K562 (cell line): ENCODE data around the gene RNU6-8. TPM values are rescaled to one million over a fixed set of nuclear protein-coding genes. Genes with fewer than 3 reads are reported as not detected.

Experiments
- ATAC-seq: fragments of 200-7000 bp; cut with Tn5 transposase; 3 replicates; pipeline ENCODE4 v1.9.1; 2020; ENCODE audit warnings: moderate library complexity
- BruUV-seq: library from RNA; stranded (reverse); fragments of 400-500 nt; replicated peaks from 2 replicates; lab custom pipeline; 2021; lab: Mats Ljungman, UMichigan
- CTCF ChIA-PET: fragments of 300-600 bp; formaldehyde crosslinking; extraction: SDS; loops from one replicate; lab custom pipeline; 2021; ENCODE audit warnings: low intra/inter-chr PET ratio; lab: Yijun Ruan, JAX
- POLR2A ChIA-PET: fragments of 300-600, 350-650 bp; sonication (Branson Sonifier 250); formaldehyde crosslinking; extraction: SDS; loops from one replicate; lab custom pipeline; 2021; ENCODE audit warnings: antibody characterized with exemption, inconsistent platforms; lab: Yijun Ruan, JAX
- DNase-seq, 4 experiments: peaks; one replicate each; pipeline versions ENCODE4 v3.0.0 to v3.0.0-alpha.2; 2011 to 2018; ENCODE audit warnings: low spot score in 3 of 4, mixed read lengths in 3 of 4; ENCODE audit errors: extremely low read depth in 1 of 4
- FAIRE-seq: peaks from 2 replicates; lab custom pipeline; 2011; peaks lifted over from hg19 to GRCh38; lab: Jason Lieb, UNC
- H2AFZ ChIP-seq: 2 replicates; pipeline ENCODE4 v1.6.0; 2011; ENCODE audit warnings: low read depth, low read length, control low read depth, inconsistent platforms
- H3K27ac ChIP-seq: fragments of 200-600 bp; 3 replicates; pipeline ENCODE4 v1.8.0; 2011; ENCODE audit warnings: low read depth, mild to moderate bottlenecking, control low read depth, inconsistent platforms, low read length, moderate library complexity, mixed read lengths; ENCODE audit errors: extremely low read depth
- H3K27me3 ChIP-seq, 2 experiments: fragments of 300-600 bp in 1 of 2; 2 replicates in 1 of 2; 3 replicates in 1 of 2; pipeline versions ENCODE4 v1.6.0 to v1.8.0; 2011; ENCODE audit warnings: inconsistent platforms in 2 of 2, low read length in 2 of 2, mild to moderate bottlenecking in 1 of 2, mixed read lengths in 1 of 2, moderate library complexity in 1 of 2; ENCODE audit not compliant: control insufficient read depth in 2 of 2, insufficient read depth in 2 of 2
- H3K36me3 ChIP-seq: fragments of 300-600 bp; 3 replicates; pipeline ENCODE4 v1.8.0; 2011; ENCODE audit warnings: mild to moderate bottlenecking, low read length, inconsistent platforms; ENCODE audit not compliant: control insufficient read depth, insufficient read depth
- H3K4me1 ChIP-seq, 2 experiments: fragments of 200-600 bp in 1 of 2; replicated peaks in 1 of 2; 2 replicates in 1 of 2; 3 replicates in 1 of 2; pipeline versions ENCODE4 v1.5.1 to v1.8.0; 2011; ENCODE audit warnings: inconsistent platforms in 2 of 2, low read length in 2 of 2, mild to moderate bottlenecking in 1 of 2, mixed read lengths in 1 of 2, moderate library complexity in 1 of 2; ENCODE audit not compliant: control insufficient read depth in 2 of 2, insufficient read depth in 2 of 2
- H3K4me2 ChIP-seq: 2 replicates; pipeline ENCODE4 v1.6.1; 2011; ENCODE audit warnings: low read length, control low read depth, inconsistent platforms, mixed read lengths; ENCODE audit not compliant: insufficient read depth
- H3K4me3 ChIP-seq: fragments of 200-600 bp; sonication (generic), shearing (Covaris generic); 2 replicates; pipeline ENCODE4 v1.5.1; 2016; ENCODE audit warnings: control low read depth, inconsistent platforms
- H3K79me2 ChIP-seq: fragments of 200-600 bp; 3 replicates; pipeline ENCODE4 v1.8.0; 2011; ENCODE audit warnings: low read length, inconsistent platforms; ENCODE audit not compliant: control insufficient read depth, insufficient read depth
- H3K9ac ChIP-seq, 2 experiments: 2 replicates each; pipeline versions ENCODE4 v1.6.0 to v1.6.1; 2011; ENCODE audit warnings: low read depth in 2 of 2, low read length in 2 of 2, control low read depth in 1 of 2, inconsistent platforms in 1 of 2, mild to moderate bottlenecking in 1 of 2, mixed read lengths in 1 of 2; ENCODE audit not compliant: insufficient read depth in 1 of 2
- H3K9me1 ChIP-seq: one replicate; pipeline ENCODE4 v1.6.0; 2011; ENCODE audit warnings: inconsistent platforms, mild to moderate bottlenecking, low read length, moderate library complexity; ENCODE audit not compliant: control insufficient read depth, insufficient read depth
- H3K9me3 ChIP-seq: replicated peaks from 2 replicates; pipeline ENCODE4 v1.5.1; 2011; ENCODE audit warnings: low read depth, low read length, inconsistent platforms; ENCODE audit not compliant: control insufficient read depth, insufficient read depth
- H4K20me1 ChIP-seq: replicated peaks from 2 replicates; pipeline ENCODE4 v1.6.1; 2011; ENCODE audit warnings: low read length, inconsistent platforms, mixed read lengths; ENCODE audit not compliant: control insufficient read depth, insufficient read depth
- ELF2 ChIP-seq: fragments of 250-450 bp; sonication (Bioruptor Pico); IDR thresholded peaks from 2 replicates; pipeline ENCODE4 v1.5.0; 2021; ENCODE audit warnings: mild to moderate bottlenecking
- MAFF ChIP-seq: IDR thresholded peaks from 2 replicates; pipeline ENCODE4 v1.6.1; 2012; ENCODE audit warnings: low read length, improper control_type of control experiment
- MAFK ChIP-seq: IDR thresholded peaks from 2 replicates; pipeline ENCODE4 v1.6.1; 2011; ENCODE audit warnings: low read length, improper control_type of control experiment
- NFIC ChIP-seq: fragments of 450-650 bp; IDR thresholded peaks from 2 replicates; pipeline ENCODE4 v1.6.1; 2017; ENCODE audit warnings: mild to moderate bottlenecking, inconsistent platforms
- NUFIP1 ChIP-seq: fragments of 450-650 bp; IDR thresholded peaks from 2 replicates; pipeline ENCODE4 v1.6.1; 2018; ENCODE audit not compliant: partially characterized antibody
- RNF219 ChIP-seq: fragments of 250-450 bp; sonication (Bioruptor Pico); IDR thresholded peaks from 2 replicates; pipeline ENCODE4 v1.5.0; 2022; ENCODE audit warnings: mild to moderate bottlenecking
- SMAD4 ChIP-seq: fragments of 250-450 bp; sonication (Bioruptor Pico); conservative IDR thresholded peaks from 2 replicates; pipeline ENCODE4 v1.8.0; 2021; ENCODE audit warnings: inconsistent platforms, mild to moderate bottlenecking, moderate library complexity
- SRSF3 ChIP-seq: fragments of 200-400 bp; formaldehyde crosslinking; IDR thresholded peaks from 2 replicates; pipeline ENCODE4 v1.6.1; 2016; ENCODE audit warnings: mild to moderate bottlenecking, low read length, moderate library complexity; ENCODE audit not compliant: insufficient read depth
- TGIF2 ChIP-seq: sonication (generic); formaldehyde crosslinking; IDR thresholded peaks from 2 replicates; pipeline ENCODE4 v1.8.1; 2022; ENCODE audit warnings: mild to moderate bottlenecking, missing genetic modification reagents, moderate library complexity
- ZC3H8 ChIP-seq: fragments of 450-650 bp; IDR thresholded peaks from 2 replicates; pipeline ENCODE4 v1.6.1; 2017
- ZNF408 ChIP-seq: fragments of 250-450 bp; sonication (Bioruptor Pico); IDR thresholded peaks from 2 replicates; pipeline ENCODE4 v1.4.0; 2020; ENCODE audit warnings: low read depth, mild to moderate bottlenecking, moderate library complexity
- ZNF444 ChIP-seq: fragments of 250-450 bp; sonication (Bioruptor Pico); IDR thresholded peaks from 2 replicates; pipeline ENCODE4 v1.4.0; 2020; ENCODE audit warnings: mild to moderate bottlenecking, moderate library complexity
- WGBS: fragments of 100-300 bp; shearing (Covaris generic); methylation state at CpG from one replicate; pipeline ENCODE4 v1.1.6; 2016; ENCODE audit warnings: low coverage, mixed read lengths; ENCODE audit not compliant: insufficient coverage; ENCODE audit errors: missing lambda C conversion rate; 5-methylcytosine and 5-hydroxymethylcytosine counted together
- in situ Hi-C: fragments of 300-500 bp; cut with MboI; formaldehyde crosslinking; loops from 4 replicates; pipeline ENCODE4 v1.15.0; 2018; ENCODE audit warnings: inconsistent platforms, mixed read lengths
- intact Hi-C: fragments of 100-400 bp; cut with micrococcal nuclease; formaldehyde crosslinking; loops from 2 replicates; pipeline ENCODE4 v1.14.2; 2022
- polyA plus RNA-seq, 8 experiments: library from polyadenylated mRNA; depleted of rRNA in 4 of 8; stranded (reverse) in 5 of 8; unstranded in 3 of 8; fragments of >200 nt; fragmentation: Nextera tagmentation in 2 of 8; fragmentation: Illumina TruSeq in 1 of 8; extraction: Ambion mirVana in 2 of 8; extraction: Trizol in 1 of 8; gene quantifications; 2 replicates each; pipeline versions ENCODE4 v1.2.1 to v1.2.3, GENCODE V29; 2011 to 2014; ENCODE audit warnings: inconsistent platforms in 1 of 8, missing spikeins in 1 of 8
- total RNA-seq, 7 experiments: library from RNA; depleted of rRNA in 6 of 7; stranded (reverse); fragments of >200 nt in 6 of 7; fragmentation: Illumina TruSeq in 2 of 7; extraction: Trizol in 2 of 7; gene quantifications; 2 replicates each; pipeline versions ENCODE4 v1.2.1 to v1.2.3, GENCODE V29; 2011 to 2021; ENCODE audit warnings: low replicate concordance in 1 of 7
- TF ChIP-seq, protein P1 (sequence below): fragments of 200-800 bp; sonication (Bioruptor generic); IDR thresholded peaks from 2 replicates; pipeline ENCODE4 v1.6.1; 2016; ENCODE audit warnings: missing genetic modification characterization, missing compliant biosample characterization
- TF ChIP-seq, protein P2 (sequence below): fragments of 250-450 bp; sonication (Bioruptor Pico); IDR thresholded peaks from 2 replicates; pipeline ENCODE4 v1.6.1; 2021; ENCODE audit warnings: mild to moderate bottlenecking
- TF ChIP-seq, protein P3 (sequence below): sonication (generic); formaldehyde crosslinking; IDR thresholded peaks from 2 replicates; pipeline ENCODE4 v1.8.1; 2023; ENCODE audit warnings: mild to moderate bottlenecking, missing genetic modification reagents

RNU6-8 gene
- total and polyA plus RNA-seq, 9 of the 15 experiments (the other 6 are each of a cell fraction or from before 2014, with no cell fraction given) = not detected

GRCh38 chr14:32217301-32217700 is 14.2 kb upstream of the RNU6-8 start:
- no peak for ATAC-seq
- ChIA-PET POLR2A (no interaction called here), CTCF (no interaction called here)
- intact Hi-C loops = no loop called here
- Histone ChIP-seq H4K20me1 (no peaks in the 10 kb centered on the region), H3K9me3 (no peaks in the 10 kb centered on the region), H3K4me2 (no peak overlapping the region), H3K4me1 (no peaks in the 10 kb centered on the region), H3K27me3 (no peaks in the 10 kb centered on the region), H3K4me3 (no peak overlapping the region), H3K9ac (no peak overlapping the region), H3K9me1 (no peaks in the 10 kb centered on the region), H3K79me2 (no peaks in the 10 kb centered on the region), H3K36me3 (no peaks in the 10 kb centered on the region), H3K27ac (no peak overlapping the region), H2AFZ (no peak overlapping the region)
- in situ Hi-C loops = no loop called here
- DNase-seq = no peak
- FAIRE-seq = no peak
- no TSS peak for BruUV-seq
- WGBS = 0% methylated on average over 4 of the region's 5 CpGs
- TF ChIP-seq, protein P1, sequence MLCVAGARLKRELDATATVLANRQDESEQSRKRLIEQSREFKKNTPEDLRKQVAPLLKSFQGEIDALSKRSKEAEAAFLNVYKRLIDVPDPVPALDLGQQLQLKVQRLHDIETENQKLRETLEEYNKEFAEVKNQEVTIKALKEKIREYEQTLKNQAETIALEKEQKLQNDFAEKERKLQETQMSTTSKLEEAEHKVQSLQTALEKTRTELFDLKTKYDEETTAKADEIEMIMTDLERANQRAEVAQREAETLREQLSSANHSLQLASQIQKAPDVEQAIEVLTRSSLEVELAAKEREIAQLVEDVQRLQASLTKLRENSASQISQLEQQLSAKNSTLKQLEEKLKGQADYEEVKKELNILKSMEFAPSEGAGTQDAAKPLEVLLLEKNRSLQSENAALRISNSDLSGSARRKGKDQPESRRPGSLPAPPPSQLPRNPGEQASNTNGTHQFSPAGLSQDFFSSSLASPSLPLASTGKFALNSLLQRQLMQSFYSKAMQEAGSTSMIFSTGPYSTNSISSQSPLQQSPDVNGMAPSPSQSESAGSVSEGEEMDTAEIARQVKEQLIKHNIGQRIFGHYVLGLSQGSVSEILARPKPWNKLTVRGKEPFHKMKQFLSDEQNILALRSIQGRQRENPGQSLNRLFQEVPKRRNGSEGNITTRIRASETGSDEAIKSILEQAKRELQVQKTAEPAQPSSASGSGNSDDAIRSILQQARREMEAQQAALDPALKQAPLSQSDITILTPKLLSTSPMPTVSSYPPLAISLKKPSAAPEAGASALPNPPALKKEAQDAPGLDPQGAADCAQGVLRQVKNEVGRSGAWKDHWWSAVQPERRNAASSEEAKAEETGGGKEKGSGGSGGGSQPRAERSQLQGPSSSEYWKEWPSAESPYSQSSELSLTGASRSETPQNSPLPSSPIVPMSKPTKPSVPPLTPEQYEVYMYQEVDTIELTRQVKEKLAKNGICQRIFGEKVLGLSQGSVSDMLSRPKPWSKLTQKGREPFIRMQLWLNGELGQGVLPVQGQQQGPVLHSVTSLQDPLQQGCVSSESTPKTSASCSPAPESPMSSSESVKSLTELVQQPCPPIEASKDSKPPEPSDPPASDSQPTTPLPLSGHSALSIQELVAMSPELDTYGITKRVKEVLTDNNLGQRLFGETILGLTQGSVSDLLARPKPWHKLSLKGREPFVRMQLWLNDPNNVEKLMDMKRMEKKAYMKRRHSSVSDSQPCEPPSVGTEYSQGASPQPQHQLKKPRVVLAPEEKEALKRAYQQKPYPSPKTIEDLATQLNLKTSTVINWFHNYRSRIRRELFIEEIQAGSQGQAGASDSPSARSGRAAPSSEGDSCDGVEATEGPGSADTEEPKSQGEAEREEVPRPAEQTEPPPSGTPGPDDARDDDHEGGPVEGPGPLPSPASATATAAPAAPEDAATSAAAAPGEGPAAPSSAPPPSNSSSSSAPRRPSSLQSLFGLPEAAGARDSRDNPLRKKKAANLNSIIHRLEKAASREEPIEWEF (CRISPR knock-in tag) = no peak
- TF ChIP-seq TGIF2 (no peak), NUFIP1 (no peak), MAFF (no peak), ZNF408 (CRISPR knock-in tag) (no peak), ZNF444 (CRISPR knock-in tag) (no peak), MAFK (no peak), ELF2 (CRISPR knock-in tag) (no peak), SMAD4 (CRISPR knock-in tag) (no peak), SRSF3 (no peak), ZC3H8 (no peak), RNF219 (CRISPR knock-in tag) (no peak), NFIC (no peak)
- TF ChIP-seq, protein P2, sequence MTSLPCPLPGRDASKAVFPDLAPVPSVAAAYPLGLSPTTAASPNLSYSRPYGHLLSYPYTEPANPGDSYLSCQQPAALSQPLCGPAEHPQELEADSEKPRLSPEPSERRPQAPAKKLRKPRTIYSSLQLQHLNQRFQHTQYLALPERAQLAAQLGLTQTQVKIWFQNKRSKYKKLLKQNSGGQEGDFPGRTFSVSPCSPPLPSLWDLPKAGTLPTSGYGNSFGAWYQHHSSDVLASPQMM (CRISPR knock-in tag) = no peak
- TF ChIP-seq, protein P3, sequence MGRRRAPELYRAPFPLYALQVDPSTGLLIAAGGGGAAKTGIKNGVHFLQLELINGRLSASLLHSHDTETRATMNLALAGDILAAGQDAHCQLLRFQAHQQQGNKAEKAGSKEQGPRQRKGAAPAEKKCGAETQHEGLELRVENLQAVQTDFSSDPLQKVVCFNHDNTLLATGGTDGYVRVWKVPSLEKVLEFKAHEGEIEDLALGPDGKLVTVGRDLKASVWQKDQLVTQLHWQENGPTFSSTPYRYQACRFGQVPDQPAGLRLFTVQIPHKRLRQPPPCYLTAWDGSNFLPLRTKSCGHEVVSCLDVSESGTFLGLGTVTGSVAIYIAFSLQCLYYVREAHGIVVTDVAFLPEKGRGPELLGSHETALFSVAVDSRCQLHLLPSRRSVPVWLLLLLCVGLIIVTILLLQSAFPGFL (CRISPR knock-in tag) = no peak
